ENCODE results near the gene EIF6.
"Not testable (repeated sequence)": the region's sequence is repeated elsewhere in the genome, so short reads cannot be mapped to it uniquely, and the experiment has no call there.

The EIF6 gene
- 10.6 to 112 (median 27.8) reads per million in 3 experiments for total RNA-seq

DNA sequence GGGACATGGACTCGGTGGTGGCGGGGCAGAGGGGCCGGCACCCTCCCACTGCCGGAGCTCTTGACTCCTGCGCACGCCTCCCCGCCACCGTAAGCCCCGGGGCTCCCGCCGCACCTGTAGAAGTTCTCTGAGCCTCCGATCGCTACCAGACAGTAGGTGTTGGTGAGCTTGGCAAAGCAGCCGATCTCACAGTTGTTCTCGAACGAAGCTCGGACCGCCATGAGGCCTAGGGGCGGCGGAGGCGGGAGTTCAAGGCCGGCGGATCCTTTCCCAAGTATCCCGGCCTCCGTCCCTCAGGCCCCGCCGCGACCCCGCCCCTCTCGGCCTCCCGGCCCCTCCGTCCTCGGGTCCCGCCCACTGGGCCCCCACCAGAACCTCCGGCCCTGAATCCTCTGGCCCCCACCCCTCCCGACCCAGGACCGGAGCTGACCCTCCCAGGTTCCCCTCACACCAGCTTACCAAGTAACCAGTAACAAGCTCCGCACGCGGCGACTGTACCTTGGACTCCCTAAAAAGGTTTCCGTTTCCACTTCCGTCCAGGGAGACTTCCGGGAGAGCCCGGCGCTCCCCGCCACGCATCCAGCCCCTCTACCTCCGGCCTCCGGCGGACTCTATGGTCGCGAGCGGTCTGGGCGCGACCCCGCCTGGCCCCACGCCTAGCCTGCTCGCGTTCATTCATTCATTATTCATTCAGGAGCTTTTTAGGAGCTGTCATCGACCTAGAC lies at the start of gene EIF6:
TSS of gene EIF6 (minus strand) at position 506 of the 725 bp plus-strand sequence. CDS start at position 221, 285 bp downstream.
- peak; percentile 50 for DNase-seq

DNA sequence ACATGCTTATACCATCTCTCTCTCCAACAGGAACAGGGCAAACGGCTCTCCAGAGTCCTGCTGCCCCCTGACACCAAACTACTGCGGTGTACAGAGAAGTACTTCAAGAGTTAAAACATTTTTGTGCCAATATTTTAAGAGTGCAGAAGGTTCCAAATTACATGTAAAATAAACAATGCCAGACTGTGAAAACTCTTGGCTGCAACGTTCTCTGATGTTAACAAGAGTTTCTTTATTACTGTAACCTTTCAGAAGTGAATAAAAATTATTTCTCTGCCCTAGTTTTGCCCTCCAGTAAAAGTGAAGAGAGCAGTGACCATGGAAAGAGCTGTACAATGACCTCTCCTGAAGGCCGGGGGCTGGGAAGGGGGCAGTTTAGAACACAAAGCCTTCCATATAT lies 49.0 kb upstream of the EIF6 start:
- no peak for DNase-seq

DNA sequence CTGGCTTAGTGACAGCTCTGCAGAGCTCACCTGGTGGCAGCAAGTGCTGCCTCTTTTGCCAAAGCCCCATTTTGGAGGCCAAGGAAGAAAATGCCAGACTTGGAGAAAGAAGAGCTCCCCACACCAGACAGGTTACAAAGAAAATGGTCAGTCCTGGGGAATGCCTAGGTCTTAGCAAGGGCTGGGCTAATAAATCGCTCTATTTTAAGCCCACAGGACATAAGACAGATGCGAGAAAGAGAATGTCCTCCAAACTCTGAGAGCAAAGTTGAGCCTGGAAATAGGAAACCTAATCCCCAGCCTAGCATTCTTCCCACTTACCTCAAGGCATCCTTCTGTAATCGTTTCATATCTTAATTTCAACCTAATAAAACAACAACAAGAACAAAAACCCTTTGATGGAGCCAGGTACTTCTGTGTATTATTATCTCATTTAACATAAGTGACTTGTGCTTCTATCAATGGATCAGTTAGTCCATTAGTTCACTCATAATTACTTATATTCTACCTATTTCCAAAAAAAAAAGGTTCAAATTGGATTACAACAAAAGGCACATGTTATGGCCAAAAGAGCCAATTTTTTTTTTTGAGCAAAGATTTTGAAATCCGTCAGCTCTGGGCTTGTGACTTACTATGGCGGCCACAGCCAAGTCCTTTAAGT lies 48.1 kb upstream of the EIF6 start:
- DNase-seq: no peak

DNA sequence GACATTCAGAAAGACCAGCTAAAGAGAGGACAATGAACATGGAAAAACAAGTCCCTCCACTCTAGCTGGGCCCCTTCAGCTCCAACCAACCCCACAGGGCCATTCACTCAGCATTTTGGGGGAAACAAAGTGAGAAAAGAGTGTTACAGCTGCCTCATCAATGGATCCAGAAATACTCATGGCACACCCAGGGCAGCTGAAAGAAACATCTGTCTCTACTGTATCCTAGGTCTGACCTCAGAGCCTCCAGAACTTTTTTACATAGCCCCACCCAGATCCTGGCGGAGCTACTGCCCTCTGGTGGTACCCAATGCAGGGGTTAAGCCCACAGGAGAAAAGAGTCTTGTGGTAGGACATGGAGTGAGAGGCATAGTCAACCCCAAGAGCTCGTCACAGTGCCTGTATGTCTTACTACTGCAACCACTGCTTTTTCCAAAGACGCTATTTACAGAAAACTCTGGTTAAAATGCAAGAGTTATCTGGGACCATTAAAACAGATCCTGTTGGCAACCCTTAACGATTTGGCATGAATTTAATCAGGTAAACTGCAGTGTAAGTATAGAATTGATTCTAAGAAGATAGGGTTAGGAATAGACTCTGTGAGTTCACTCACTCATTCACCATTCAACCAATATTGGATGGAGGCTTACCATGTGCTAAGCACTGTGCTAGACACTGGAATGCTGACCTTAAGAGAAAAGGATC lies 45.0 kb upstream of the EIF6 start:
- no peak for DNase-seq

DNA sequence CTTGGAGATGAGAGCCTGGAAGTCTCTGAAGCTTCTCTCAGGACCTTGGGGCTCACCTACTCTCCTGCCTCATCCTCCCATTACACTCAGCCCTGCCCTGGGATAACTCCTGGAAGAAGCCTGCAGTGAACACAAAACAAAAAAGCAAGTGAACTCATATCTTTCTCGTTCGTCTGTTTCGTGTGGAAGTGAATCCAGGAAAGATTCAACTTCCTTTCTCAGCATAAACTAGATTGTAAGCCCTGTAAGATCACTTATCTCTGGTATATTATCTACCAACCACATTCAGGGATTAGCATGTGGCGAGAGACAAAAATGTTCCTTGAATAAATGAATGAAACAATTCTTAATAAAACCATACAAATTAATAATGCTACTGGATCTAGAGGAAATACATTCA lies 44.1 kb upstream of the EIF6 start:
- no peak for DNase-seq

DNA sequence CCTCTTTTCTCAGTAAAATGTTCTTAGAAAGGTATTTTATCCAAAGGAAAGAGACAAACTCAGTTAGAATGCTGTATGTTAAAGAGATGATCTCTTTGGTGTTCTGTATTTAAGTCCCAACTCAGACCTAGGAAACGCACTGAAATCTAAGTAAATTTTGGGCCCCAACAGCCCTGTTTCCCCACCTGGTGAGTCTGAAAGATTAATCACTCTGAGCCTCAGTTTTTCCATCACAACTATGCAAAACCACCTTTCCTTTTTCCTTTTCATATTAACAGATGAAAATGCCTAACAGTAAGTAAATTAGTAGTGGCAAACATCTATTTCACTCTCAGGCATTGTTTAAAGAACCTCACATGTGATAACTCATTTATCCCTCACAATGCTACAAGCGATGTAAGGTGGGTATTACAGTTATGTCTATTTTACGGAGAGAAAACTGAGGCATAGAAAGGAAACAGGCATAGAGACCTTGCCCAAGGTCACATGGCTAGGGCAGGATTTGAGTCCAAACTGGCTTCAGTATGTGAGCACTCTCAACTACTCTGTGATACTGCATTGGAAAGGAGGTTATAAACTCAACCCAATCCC lies 43.6 kb upstream of the EIF6 start:
- DNase-seq: no peak

DNA sequence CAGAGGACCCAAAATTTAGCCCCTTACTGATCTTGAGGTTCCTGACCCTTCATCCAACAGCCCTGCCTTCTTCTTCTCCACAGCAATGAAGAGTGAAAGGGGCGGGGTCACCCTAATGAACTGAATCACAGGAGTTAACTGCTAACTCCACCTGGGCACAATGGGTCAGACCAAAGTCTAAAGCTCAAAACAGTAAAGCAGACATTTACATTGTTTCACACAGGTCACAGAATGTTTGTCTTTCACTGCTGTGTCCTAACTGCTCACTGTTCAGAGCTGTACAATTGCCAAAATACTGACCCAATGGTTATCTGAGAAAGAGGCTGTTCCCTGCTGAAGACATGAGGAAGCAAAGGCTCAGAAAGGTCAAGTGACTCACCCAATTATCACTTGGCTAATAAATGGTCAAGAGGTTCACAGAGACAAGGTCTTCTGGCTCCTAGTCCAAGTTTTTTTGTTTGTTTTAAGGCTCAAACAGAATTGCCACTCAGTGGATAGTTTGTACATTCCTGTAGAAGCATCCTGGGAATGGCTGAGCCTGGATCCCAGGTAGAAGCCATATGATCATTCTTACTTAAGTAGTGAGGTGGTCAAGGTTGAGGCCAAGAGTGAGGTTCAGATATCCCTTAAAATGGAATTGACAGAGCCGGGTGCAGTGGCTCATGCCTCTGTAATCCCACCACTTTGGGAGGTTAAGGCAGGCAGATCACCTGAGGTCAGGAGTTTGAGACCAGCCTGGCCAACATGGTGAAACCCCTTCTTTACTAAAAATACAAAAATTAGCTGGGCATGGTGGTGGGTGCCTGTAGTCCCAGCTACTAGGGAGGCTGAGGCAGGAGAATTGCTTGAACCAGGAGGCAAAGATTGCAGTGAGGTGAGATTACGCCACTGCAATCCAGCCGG lies 42.8 kb upstream of the EIF6 start:
- DNase-seq: no peak

DNA sequence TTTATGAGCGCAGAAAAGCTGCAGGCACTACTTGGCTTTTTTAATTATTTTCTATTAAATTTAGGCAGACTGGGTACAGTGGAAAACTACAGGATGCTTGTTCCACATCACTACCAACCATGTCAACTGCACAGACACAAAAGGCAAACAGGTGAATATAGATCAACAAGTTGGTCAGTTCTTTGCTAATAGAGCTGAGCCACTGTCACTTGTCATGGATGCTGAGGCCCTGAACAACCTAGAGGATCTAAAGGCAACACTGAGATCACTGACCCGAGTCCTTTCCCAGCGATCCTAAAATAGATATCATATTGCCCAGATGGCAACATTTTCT lies 42.1 kb upstream of the EIF6 start:
- no peak for DNase-seq

DNA sequence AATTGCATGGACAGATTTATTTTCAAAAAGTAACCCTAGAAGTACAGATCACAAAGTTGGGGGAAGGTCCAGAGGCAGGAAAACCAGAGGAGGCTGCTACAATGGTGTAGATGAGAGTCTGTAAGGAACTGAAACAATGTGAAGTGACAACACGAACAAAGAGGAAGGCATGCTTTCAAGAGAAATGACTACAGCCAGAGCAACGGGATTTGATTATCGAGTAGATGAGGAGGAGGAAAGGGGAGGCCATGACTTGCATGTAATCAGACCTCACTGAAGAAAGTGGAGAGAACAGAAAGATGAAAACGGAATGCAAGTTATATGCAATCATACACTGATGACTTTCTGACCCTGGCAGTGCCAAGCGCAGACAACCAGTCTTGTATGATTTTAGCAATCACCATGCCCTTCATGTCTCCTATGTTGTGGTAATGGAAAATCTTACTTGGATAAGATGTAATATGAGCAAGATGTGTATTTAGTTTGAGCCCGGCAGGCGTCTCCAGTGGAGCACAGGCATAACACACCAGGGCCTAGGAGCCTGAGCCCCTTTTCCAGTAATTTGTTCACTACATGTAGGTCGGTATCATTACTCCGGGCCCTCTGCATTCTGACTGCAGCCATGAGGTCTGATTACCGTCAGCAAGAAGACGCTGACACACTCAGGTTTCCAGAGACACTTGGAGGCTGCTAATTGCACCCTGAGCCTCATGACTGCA lies 41.6 kb upstream of the EIF6 start:
- DNase-seq: no peak

DNA sequence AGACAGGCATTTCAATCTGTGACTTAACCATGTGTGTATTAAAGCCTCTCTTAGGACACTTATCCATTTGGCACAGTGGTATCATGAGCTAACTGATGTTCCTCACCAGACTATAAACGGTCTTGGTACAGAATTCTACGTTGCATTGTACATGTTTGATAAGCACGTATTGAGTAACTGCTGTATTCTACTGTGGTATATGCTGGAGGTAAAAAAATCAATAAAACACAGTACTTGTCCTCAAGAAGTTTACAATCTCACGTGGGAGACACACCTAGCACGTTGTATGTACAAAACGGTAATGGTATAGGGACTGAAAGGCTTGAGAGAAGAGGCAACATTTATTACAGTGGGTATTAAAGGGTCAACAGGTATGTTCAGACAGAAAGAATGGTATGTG lies 40.8 kb upstream of the EIF6 start:
- no peak for DNase-seq

DNA sequence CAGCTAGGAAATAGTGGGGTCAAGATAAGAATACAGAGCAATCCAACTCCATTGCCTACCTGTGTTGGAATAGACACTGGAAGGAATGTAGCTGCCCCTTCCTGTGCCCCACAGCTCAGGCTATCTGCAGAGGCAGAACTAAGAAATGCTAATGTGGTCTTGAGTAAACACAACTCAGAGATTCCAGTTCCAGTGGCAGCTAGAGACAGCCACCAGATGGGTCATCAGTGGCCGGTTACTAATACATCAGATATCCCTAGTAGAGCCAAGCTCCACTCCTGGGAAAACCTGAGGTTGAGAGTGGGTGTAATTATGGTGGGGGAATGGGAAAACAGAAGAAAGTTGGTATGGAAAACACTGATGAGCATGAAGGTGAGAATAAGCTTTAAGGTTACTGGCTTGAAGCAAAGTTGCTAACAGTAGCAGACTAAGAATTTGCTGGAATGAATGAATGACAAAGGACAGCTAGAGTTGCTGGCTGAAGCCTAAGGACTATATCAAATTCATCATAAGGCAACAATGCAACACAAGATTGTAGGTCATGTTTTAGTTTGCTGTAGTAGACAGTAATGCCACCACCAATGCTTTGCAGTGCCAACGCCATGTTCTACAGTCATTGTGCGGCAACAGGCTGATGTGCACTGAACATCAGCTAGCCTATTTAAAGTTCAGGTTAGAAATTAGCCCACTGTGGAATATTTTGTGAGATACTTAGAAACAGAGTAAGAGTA lies 36.0 kb upstream of the EIF6 start:
- no peak for DNase-seq

DNA sequence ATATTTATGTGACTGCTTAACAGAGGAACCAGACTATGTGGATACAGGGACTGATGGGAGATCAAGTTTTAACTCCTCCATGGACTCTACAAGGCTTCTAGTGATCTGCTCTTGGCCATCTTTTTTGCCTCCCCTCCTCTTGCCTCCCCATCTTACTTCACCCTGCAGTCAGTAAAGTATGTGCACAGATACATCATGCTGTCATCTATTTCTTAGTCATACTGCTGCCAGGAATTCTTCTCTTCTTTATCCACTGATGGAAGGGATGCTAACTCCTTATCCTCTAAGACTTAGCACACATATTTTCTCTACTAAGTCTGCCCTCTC lies 35.3 kb upstream of the EIF6 start:
- no peak for DNase-seq

DNA sequence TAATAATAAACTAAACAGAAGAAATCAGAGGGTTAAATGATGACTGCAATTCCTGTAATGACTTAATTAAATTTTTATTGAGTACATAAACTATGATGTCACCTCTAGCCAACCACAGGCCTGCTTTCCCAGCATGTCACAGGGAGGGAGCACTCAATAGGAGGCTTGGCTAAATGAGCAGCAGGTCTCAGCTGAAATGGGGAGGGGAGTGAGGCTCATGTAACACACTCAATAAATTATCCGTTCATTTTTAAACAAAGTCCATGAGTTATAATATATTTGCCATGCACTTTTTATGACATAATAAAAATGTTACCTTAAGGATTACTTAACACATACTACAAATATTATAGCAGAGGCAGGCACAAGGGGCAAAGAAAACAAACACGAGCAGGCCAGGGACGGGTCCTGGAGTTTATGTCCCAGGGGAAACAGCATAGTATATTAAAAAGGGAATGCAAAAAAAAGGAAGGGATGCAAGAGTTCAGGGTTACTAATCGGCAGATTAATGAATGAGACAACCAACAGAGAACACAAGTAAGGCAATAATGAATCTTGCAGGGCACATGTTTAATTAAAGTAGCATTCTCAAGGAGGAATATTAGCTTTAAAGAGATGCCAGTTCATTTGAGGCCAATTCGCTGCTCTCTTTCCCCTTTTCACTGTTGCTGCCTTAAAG lies 34.8 kb upstream of the EIF6 start:
- DNase-seq: no peak

DNA sequence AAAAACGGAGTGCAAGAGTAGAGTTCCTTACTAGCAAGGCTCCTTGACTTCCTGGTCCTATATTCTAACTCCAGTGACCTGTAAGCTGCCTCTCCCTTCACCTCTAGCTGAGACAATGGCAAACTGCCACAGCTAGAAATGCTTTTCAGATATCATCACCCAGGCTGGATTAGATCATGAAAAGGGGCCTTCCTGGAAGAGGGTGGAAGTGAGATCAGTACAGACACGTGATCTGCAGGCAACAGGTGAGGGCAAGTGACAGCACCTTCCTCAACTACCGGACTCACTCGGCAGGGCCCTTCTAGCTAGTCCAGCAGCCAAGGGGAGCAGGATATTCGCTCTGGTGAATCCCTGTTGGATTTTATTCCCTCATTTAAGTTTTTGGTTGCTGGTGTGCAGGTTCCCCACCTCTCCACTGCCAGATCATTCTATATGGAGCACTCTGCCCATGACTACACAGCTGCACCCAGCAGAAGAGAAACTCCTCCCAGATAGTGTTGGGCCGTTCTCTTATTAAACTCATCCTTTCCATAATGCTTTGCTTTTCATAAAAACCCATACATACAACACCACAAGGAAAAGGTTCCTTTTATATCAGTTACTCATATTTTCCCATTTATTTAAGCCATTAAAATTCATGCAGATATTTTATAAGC lies 34.1 kb upstream of the EIF6 start:
- DNase-seq: no peak

DNA sequence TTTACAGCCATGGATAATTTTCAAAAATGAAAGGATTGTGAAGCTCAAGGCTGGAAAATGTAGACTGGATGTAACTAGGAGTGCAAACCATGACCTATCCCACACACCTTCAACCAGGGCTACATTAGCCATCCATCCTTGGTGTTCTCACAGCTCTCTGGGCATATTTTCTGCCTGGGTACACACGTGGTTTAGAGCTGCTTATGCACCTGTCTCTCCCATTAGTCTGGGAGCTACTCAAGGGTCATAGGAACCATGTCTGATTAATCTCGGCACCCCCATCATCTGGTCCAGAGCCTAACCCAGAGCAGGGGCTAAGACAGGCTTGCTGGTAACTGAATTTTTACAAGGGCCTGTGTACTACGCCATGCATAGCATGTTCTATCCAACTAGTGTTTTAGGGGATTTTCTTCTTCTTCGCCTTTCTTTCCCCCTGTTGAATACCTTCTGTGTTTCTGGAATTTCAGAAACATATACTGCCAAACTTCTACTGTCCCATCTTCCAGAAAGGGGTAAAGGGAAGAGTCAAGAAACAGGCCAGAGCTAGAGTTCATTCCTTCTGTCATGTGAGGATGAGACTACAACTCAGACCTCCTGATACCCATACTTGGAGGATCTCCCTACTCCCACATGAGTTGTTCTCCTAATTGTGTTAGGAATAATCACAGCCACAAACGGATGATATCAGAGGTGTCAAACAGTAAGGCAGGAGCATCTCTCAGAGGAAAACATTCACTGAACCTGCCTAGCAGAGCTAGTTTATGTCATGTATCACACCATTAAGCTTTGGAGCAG lies 33.0 kb upstream of the EIF6 start:
- no peak for DNase-seq

DNA sequence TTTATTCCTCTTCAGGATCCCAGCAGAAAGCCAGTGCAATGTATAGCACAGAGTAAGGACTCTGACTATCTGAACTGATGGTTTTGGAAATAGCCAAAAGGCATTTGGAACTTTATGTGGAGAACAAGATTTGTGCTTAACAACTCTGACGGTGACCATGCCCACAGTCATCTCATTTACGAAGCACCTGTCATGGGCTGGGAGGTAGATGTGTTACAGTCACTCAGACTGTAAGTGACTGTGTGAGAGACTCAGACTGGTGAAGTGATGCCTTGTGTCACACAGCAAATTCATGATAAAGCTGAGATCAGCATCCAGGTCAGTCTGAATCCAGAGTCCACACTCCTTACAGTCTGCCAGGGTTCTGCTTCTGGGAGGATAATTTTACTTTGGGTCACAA lies 31.5 kb upstream of the EIF6 start:
- no peak for DNase-seq

DNA sequence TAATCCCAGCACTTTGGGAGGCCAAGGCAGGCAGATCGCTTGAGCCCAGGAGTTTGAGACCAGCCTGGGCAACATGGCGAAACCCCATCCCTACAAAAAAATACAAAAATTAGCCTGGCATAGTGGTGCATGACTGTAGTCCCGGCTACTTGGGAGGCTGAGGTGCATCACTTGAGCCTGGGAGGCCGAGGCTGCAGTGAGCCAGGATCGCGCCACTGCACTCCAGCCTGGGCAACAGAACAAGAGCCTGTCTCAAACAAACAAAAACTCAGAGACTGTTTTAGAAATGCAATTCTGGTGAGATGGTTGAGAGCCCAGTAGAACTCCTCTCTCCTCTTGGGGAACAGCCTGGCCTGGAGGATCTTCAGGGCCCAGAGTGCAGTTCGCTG lies 31.1 kb upstream of the EIF6 start:
- not testable (repeated sequence) for DNase-seq

DNA sequence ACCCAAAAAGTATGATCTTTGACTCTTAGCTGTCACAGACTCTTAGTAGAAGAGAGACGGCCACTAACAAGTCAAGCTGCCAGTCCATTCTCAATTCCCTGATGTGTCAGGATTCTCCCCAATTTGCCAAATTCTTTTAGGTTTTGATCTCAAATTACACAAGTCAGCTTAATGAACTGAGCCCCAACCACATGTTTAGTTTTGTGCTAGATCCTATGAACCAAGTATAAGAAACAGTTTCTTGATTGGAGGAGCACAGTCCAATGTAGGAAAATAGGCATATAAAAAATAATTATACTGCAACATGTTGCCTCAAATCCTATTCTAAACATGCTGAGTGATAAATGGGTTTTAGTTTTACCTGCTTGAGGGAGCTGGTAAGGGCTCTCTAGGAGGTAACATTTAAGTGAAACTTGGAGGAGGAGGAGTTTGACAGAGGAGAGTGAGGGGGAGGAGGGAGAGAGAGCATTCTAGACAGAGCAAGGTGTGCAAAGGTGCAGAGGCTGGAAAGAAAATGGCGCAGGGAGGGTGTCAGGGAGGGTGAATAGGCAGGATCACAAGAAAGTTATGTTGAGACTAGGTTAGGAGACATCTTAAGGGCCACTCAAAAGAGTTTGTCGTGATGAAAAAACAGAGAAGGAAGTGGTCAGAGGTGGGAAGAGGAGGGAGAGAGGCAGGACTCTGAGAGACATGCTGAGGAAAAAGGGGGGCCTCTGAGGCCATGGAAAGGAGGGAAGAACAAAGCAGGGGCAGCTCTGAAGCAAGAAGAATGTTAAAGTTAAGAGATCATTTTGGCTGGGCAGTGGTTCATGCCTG lies 30.5 kb upstream of the EIF6 start:
- DNase-seq: no peak

DNA sequence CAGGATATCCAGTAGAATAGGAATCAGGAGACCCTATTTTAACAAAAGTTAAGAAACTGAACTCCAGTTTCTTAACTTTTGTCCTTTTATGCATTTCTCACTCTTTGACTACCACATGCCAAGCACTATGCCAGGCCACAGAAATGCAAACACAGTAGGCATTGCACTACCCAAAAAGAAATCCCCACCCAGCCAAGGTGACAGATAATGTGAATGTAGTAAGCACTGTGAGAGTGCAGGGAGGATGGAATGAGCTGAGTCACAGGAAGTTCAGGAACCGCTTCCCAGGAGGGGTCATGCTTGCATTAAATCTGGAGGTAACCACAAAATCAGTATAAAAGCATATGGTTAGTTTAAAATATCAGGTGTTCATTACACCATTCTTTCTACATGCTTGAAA lies 27.7 kb upstream of the EIF6 start:
- DNase-seq: no peak

Data from central memory CD4-positive, alpha-beta T cell (primary cell).